ENCODE measurements around the gene PGAP3. TPM values are rescaled to one million over a fixed set of nuclear protein-coding genes. Genes with fewer than 3 reads are reported as not detected.

Gene PGAP3
- total RNA-seq, 1 experiment from 2014 or later, result 21.8 TPM

DNA sequence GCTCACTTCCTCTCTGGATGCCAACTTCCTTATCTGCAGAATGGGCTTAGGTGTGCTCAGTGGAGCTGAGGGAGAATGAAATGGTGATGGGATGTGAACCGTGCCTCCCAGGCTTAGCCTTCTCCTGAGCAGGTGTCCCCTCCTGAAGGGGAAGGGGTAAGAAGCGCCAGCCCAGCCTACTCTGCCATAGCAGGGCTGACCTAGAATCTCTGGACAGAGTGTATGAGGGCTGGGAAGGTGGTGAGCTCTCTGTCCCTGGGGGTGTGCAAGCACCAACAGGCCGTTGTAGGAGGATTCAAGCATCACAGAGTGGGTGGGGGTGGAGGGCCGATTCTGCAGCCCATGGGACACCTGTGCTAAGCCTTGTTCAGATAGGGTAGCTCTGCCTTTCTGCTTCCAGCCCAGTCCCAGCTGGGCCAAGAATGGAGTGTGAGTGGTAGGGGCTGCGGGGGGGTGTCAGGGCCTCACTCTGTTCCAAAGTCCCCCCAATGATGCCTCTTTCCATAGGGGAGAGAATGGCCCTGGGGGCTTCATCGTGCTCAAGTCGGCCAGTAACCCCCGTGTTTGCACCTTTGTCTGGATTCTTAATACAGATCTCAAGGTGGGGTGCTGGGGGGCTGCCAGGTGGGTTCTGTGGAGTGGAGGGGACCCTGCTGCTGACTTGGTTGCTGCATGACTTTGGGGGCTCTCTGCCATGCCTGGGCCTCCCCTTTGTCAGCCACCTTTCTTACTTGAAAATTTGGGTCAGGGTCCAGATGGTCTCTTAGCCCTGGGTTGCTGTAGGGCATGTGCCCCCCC is 25.9 kb downstream of the PGAP3 start:
- CTCF ChIA-PET, result no interaction called here
- no TSS peak for BruUV-seq (replicated peaks)

DNA sequence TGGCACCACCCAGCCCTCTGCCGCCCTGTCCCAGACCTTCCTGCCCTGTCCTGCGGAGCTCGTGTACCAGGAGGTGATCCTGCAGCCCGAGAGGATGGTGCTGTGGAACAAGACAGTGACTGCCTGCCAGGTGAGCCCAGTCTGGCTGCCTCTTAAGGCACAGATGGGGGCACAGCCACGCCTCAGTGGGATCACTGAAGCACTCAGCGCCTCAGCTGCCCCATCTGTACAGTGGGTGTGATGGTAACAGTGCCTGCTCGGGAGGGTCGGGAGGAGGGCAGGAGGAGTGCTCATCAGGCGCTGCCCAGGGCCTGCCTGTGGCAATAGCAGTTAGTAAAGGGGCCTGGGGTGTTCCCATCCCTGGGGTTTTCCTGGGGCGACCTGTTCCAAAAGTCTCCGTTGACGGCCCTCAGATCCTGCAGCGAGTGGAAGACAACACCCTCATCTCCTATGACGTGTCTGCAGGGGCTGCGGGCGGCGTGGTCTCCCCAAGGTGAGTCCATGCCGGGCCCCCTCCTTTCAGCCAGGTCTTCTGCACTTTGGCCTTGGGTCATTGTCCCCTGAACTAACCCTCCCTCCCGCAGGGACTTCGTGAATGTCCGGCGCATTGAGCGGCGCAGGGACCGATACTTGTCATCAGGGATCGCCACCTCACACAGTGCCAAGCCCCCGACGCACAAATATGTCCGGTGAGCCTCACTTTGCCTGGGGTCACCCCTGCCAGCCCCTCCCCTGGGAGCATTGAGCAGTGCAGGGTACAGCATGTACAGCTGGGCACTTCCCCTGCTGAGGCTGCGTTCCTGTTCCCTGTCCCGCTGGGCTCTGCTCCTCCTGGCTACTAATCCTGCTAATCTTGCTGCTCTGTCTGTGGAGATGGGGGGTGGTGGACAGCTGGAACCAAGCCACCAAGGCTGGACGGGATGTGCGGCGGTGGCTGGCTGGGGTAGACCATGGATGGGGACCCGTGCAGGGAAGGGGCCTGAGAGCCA is 27.2 kb downstream of the PGAP3 start:
- POLR2A ChIA-PET, result interaction anchor here (0.6 kb wide), 1 partner anchor 48 kb away, joined by 4 read pairs; no protein-coding TSS in a partner anchor
- no TSS peak for BruUV-seq (replicated peaks)

More for the DNA sequence above, 25.9 kb downstream of the PGAP3 start:
- Histone ChIP-seq H3K27me3 (ENCODE audit: control insufficient read depth, insufficient read depth, low read length) (no peaks in the 10 kb centered on the region), H3K4me1 (ENCODE audit: control insufficient read depth, insufficient read depth, low read length) (peaks cover 38% of the 10 kb centered on the region), H3K27ac (ENCODE audit: low read length) (no peak overlapping the region), H3K36me3 (ENCODE audit: control insufficient read depth, insufficient read depth, low read length) (no peaks in the 10 kb centered on the region), H3K4me3 (ENCODE audit: low read depth in 2 of 2, low read length in 2 of 2) (no peak overlapping the region), H3K9me3 (ENCODE audit: control insufficient read depth, insufficient read depth, low read depth, low read length) (no peaks in the 10 kb centered on the region)
- POLR2A ChIA-PET, result no interaction called here
- intact Hi-C loops (cut with micrococcal nuclease; ENCODE audit: unreplicated experiment) (no loop called here), in situ Hi-C loops (cut with HindIII; ENCODE audit: low pct_unique_long_range_greater_than_20kb, low sequenced_read_pairs) (no loop called here)
- TF ChIP-seq, protein P1, sequence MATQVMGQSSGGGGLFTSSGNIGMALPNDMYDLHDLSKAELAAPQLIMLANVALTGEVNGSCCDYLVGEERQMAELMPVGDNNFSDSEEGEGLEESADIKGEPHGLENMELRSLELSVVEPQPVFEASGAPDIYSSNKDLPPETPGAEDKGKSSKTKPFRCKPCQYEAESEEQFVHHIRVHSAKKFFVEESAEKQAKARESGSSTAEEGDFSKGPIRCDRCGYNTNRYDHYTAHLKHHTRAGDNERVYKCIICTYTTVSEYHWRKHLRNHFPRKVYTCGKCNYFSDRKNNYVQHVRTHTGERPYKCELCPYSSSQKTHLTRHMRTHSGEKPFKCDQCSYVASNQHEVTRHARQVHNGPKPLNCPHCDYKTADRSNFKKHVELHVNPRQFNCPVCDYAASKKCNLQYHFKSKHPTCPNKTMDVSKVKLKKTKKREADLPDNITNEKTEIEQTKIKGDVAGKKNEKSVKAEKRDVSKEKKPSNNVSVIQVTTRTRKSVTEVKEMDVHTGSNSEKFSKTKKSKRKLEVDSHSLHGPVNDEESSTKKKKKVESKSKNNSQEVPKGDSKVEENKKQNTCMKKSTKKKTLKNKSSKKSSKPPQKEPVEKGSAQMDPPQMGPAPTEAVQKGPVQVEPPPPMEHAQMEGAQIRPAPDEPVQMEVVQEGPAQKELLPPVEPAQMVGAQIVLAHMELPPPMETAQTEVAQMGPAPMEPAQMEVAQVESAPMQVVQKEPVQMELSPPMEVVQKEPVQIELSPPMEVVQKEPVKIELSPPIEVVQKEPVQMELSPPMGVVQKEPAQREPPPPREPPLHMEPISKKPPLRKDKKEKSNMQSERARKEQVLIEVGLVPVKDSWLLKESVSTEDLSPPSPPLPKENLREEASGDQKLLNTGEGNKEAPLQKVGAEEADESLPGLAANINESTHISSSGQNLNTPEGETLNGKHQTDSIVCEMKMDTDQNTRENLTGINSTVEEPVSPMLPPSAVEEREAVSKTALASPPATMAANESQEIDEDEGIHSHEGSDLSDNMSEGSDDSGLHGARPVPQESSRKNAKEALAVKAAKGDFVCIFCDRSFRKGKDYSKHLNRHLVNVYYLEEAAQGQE (IDR thresholded peaks at IDR 0.05; ENCODE audit: insufficient read depth in 1 of 2, low read depth in 2 of 2, low read length in 1 of 2), result no peak
- no peak for TF ChIP-seq SIN3A (IDR thresholded peaks at IDR 0.05; ENCODE audit: borderline replicate concordance, insufficient read depth, low read depth, low read length)
- no peak for TF ChIP-seq TCF7L2 (IDR thresholded peaks at IDR 0.05; ENCODE audit: low read depth, low read length)
- TF ChIP-seq, protein P2, sequence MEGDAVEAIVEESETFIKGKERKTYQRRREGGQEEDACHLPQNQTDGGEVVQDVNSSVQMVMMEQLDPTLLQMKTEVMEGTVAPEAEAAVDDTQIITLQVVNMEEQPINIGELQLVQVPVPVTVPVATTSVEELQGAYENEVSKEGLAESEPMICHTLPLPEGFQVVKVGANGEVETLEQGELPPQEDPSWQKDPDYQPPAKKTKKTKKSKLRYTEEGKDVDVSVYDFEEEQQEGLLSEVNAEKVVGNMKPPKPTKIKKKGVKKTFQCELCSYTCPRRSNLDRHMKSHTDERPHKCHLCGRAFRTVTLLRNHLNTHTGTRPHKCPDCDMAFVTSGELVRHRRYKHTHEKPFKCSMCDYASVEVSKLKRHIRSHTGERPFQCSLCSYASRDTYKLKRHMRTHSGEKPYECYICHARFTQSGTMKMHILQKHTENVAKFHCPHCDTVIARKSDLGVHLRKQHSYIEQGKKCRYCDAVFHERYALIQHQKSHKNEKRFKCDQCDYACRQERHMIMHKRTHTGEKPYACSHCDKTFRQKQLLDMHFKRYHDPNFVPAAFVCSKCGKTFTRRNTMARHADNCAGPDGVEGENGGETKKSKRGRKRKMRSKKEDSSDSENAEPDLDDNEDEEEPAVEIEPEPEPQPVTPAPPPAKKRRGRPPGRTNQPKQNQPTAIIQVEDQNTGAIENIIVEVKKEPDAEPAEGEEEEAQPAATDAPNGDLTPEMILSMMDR (IDR thresholded peaks at IDR 0.05), result no peak
- no peak for TF ChIP-seq POLR2AphosphoS5 (IDR thresholded peaks at IDR 0.05; ENCODE audit: low read depth, low read length)
- DNase-seq (ENCODE audit: low read depth, low spot score), result no peak
- ATAC-seq, result no peak

More for the DNA sequence above, 27.2 kb downstream of the PGAP3 start:
- Histone ChIP-seq H3K36me3 (ENCODE audit: control insufficient read depth, insufficient read depth, low read length) (no peaks in the 10 kb centered on the region), H3K4me3 (ENCODE audit: low read depth in 2 of 2, low read length in 2 of 2) (no peak overlapping the region), H3K27me3 (ENCODE audit: control insufficient read depth, insufficient read depth, low read length) (no peaks in the 10 kb centered on the region), H3K4me1 (ENCODE audit: control insufficient read depth, insufficient read depth, low read length) (peaks cover 26% of the 10 kb centered on the region), H3K9me3 (ENCODE audit: control insufficient read depth, insufficient read depth, low read depth, low read length) (no peaks in the 10 kb centered on the region), H3K27ac (ENCODE audit: low read length) (no peak overlapping the region)
- in situ Hi-C loops (cut with HindIII; ENCODE audit: low pct_unique_long_range_greater_than_20kb, low sequenced_read_pairs), result no loop called here
- intact Hi-C loops (cut with micrococcal nuclease; ENCODE audit: unreplicated experiment), result no loop called here
- no peak for DNase-seq (ENCODE audit: low read depth, low spot score)
- CTCF ChIA-PET, result no interaction called here
- no peak for TF ChIP-seq POLR2AphosphoS5 (IDR thresholded peaks at IDR 0.05; ENCODE audit: low read depth, low read length)
- TF ChIP-seq TCF7L2 (IDR thresholded peaks at IDR 0.05; ENCODE audit: low read depth, low read length), result no peak
- TF ChIP-seq SIN3A (IDR thresholded peaks at IDR 0.05; ENCODE audit: borderline replicate concordance, insufficient read depth, low read depth, low read length), result no peak
- TF ChIP-seq, protein P1 (IDR thresholded peaks at IDR 0.05; ENCODE audit: insufficient read depth in 1 of 2, low read depth in 2 of 2, low read length in 1 of 2), result no peak
- TF ChIP-seq, protein P2 (IDR thresholded peaks at IDR 0.05), result no peak
- ATAC-seq, result no peak
